GM12874 (cell line): ENCODE measurements around the gene SMO.

Experiments used
- CTCF ChIP-seq: IDR thresholded peaks from 2 replicates; pipeline ENCODE4 v1.5.1; 2011; ENCODE audit warnings: low read depth, mild to moderate bottlenecking, control low read depth, low read length, moderate library complexity; ENCODE audit not compliant: insufficient read depth

SMO gene

GRCh38 chr7:129188372-129188891, at the start of gene SMO:
Gene SMO, plus strand, starts transcription at chr7:129188633. Its CDS starts 519 bp downstream, at chr7:129189152.
- no peak for TF ChIP-seq CTCF

- TF ChIP-seq CTCF: no peak
Measured at GRCh38 chr7:129143724-129144094, 44.7 kb upstream of the SMO start.

GRCh38 chr7:129144095-129144833, 44.2 kb upstream of the SMO start, which contains the start of gene TSPAN33:
Gene TSPAN33, plus strand, starts transcription at chr7:129144707. Its CDS starts 274 bp downstream, at chr7:129144981.
- no peak for TF ChIP-seq CTCF

GRCh38 chr7:129144834-129145668, 43.4 kb upstream of the SMO start:
- peak; percentile 49 for TF ChIP-seq CTCF

GRCh38 chr7:129146237-129146979, 42.0 kb upstream of the SMO start:
- no peak for TF ChIP-seq CTCF

- TF ChIP-seq CTCF: no peak
Measured at GRCh38 chr7:129147731-129148130, 40.7 kb upstream of the SMO start.

GRCh38 chr7:129149511-129149910, 38.9 kb upstream of the SMO start:
- no peak for TF ChIP-seq CTCF
